Fibroblast of pulmonary artery (primary cell): ENCODE results near the gene TNNC2.
"Not testable (repeated sequence)": the region's sequence is repeated elsewhere in the genome, so short reads cannot be mapped to it uniquely, and the experiment has no call there.

Experiments used
- DNase-seq: peaks from one replicate; pipeline ENCODE4 v3.0.0-alpha.2; 2010; ENCODE audit warnings: low read depth
- H3K4me3 ChIP-seq: replicated peaks from 2 replicates; pipeline ENCODE4 v1.5.1; 2011; ENCODE audit warnings: low read depth, mild to moderate bottlenecking, control low read depth, low read length, moderate library complexity
- TF ChIP-seq, protein P1 (sequence below): IDR thresholded peaks from 2 replicates; pipeline ENCODE4 v1.5.1; 2011; ENCODE audit warnings: mild to moderate bottlenecking, control low read depth, low read length, inconsistent platforms; ENCODE audit errors: missing control alignments

Gene TNNC2

GRCh38 chr20:45813489-45813888, 13.6 kb downstream of the TNNC2 start:
- peak overlapping the region; percentile 77 for H3K4me3 ChIP-seq
- no peak for DNase-seq
- TF ChIP-seq, protein P1, sequence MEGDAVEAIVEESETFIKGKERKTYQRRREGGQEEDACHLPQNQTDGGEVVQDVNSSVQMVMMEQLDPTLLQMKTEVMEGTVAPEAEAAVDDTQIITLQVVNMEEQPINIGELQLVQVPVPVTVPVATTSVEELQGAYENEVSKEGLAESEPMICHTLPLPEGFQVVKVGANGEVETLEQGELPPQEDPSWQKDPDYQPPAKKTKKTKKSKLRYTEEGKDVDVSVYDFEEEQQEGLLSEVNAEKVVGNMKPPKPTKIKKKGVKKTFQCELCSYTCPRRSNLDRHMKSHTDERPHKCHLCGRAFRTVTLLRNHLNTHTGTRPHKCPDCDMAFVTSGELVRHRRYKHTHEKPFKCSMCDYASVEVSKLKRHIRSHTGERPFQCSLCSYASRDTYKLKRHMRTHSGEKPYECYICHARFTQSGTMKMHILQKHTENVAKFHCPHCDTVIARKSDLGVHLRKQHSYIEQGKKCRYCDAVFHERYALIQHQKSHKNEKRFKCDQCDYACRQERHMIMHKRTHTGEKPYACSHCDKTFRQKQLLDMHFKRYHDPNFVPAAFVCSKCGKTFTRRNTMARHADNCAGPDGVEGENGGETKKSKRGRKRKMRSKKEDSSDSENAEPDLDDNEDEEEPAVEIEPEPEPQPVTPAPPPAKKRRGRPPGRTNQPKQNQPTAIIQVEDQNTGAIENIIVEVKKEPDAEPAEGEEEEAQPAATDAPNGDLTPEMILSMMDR: no peak

DNA sequence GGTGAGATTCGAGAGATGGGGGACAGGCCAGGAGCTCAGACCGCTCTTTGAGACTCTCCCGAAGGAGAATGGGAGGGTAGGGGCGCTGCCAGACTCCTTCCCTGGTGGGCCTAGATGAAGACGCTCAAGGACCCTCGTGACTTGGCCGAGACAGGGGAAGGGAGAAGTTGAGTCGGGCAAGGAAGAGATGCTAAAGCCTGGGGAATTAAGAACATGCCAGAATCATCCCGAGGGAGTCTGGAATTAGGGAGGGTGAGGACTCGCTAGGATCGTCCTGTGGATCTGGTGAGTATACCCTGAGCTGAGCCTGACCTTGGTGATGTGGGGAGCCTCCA, 14.1 kb downstream of the TNNC2 start:
- H3K4me3 ChIP-seq: peak overlapping the region; percentile 77
- TF ChIP-seq, protein P1: no peak
- DNase-seq: no peak

DNA sequence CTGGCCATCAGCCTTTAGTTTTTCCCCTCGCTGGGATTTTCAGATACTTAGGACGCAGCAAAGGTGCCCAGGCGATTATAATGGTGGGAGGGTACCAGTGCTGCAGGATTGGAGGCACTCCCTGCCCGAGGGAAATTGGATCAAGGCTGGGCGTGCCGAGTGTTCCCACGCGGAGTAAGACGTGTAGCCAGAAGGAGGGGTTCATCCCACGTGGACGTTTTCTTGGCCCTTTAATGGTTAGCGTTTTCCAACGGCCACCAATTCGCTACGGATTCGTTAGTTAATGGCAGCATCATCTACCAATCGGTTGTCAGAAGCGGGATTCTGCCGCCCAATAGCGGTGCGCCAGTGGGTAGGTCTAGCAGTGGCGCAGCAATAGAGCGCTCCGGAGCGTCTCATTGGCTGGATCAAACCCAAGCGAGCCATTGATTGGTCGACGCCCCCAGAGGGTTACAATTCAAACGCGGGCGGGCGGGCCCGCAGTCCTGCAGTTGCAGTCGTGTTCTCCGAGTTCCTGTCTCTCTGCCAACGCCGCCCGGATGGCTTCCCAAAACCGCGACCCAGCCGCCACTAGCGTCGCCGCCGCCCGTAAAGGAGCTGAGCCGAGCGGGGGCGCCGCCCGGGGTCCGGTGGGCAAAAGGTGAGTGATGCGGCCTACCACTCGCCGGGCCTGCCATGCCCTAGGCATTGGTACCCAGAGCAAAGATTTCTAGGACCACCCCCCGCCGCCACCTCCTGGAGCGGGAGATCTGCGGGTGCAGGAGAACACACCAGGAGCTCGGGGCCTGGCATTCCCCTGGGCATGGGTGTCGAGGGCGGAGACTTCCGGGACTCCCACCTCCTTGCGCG, 14.7 kb downstream of the TNNC2 start, which contains the start of gene UBE2C:
TSS of gene UBE2C (plus strand) at position 488 of the 849 bp plus-strand sequence. CDS start at position 540, 52 bp downstream.
- TF ChIP-seq, protein P1: no peak
- DNase-seq: peak; percentile 100
- peak within 1 kb of the TSS; percentile 77 for H3K4me3 ChIP-seq

GRCh38 chr20:45810191-45810970, 16.7 kb downstream of the TNNC2 start:
- TF ChIP-seq, protein P1: no peak
- no peak for DNase-seq
- no peak overlapping the region for H3K4me3 ChIP-seq

DNA sequence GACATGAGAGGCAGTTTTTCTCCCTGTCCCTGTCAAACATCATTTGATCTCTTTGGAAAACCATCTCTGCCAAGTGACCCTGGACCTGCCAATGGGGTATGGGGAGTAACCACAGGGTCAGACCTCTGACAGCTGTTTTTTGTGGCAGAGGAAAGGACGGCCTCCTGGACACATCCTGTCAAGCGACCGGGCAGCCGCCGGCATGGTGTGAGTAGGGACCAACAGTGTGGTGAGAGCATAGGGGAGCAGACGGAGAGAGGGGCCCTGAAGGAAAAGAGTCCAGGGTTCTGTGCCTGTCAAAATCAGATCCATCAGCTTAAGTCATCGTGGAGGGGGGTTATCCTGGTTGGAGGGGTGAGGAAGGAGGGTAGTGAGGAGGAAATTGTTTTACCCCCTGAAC, 25.3 kb downstream of the TNNC2 start:
- H3K4me3 ChIP-seq: no peak overlapping the region
- DNase-seq: no peak
- TF ChIP-seq, protein P1: no peak

DNA sequence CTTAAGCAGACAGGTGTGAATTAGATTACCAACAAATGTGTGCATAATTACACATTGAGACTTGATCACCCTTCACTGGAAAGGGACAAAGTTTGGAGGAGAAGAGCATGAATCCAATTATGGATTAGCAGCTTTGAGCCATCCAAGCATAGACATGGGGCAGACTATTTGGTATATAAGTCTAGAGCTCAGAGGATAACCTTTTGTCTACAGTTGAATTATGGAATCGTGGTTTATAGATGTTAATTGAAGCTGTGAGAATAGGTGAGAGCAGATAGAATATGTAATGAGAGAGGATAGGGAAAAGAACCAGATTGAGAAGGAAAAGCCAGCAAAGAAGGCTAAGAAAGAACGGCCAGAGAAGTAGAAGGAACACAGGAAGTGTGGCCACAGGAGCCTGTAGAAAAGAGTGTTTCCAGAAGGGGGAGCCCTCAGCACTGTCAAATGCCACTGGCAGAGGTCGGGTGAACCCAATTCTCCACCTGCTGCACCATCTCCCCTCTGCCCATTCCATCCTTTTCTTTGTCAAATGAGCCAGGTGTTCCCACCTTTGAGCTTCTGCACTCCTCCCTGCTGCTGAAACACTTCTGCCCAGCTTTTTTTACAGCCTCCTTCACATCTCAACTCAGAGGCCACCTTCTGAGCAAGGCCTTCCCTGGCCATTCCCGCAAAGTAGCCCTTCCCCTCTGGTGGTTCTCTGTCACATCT, 28.0 kb downstream of the TNNC2 start:
- TF ChIP-seq, protein P1: peak; percentile 82
- H3K4me3 ChIP-seq: no peak overlapping the region
- peak; percentile 60 for DNase-seq

GRCh38 chr20:45797955-45798354, 29.2 kb downstream of the TNNC2 start:
- H3K4me3 ChIP-seq, DNase-seq: not testable (repeated sequence)

DNA sequence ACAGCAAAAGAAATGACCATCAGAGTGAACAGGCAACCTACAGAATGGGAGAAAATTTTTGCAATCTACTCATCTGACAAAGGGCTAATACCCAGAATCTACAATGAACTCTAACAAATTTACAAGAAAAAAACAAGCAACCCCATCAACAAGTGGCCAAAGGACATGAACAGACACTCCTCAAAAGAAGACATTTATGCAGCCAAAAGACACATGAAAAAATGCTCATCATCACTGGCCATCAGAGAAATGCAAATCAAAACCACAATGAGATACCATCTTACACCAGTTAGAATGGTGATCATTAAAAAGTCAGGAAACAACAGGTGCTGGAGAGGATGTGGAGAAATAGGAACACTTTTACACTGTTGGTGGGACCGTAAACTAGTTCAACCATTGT, 29.6 kb downstream of the TNNC2 start:
- DNase-seq, H3K4me3 ChIP-seq: not testable (repeated sequence)
